Loucy (cell line): ENCODE data around the gene DBN1.
"Not testable (repeated sequence)": the region's sequence is repeated elsewhere in the genome, so short reads cannot be mapped to it uniquely, and the experiment has no call there.

ENCODE experiments used
- H2AFZ ChIP-seq: fragments of 200-600 bp; sonication (generic); 2 replicates; pipeline ENCODE4 v1.6.0; 2016; ENCODE audit warnings: antibody characterized with exemption, mild to moderate bottlenecking, low read length, moderate library complexity
- H3F3A ChIP-seq: fragments of 200-600 bp; 2 replicates; pipeline ENCODE4 v1.6.0; 2016; ENCODE audit warnings: antibody characterized with exemption, low read depth, mild to moderate bottlenecking
- H3K27me3 ChIP-seq: fragments of 200-600 bp; sonication (generic); 2 replicates; pipeline ENCODE4 v1.6.1; 2014; ENCODE audit warnings: low read length, mild to moderate bottlenecking; ENCODE audit not compliant: insufficient read depth, poor library complexity, severe bottlenecking
- H3K36me3 ChIP-seq: fragments of 200-600 bp; sonication (generic); 2 replicates; pipeline ENCODE4 v1.6.1; 2016; ENCODE audit warnings: low read length; ENCODE audit not compliant: insufficient read depth
- H3K4me1 ChIP-seq: fragments of 200-600 bp; sonication (generic); 2 replicates; pipeline ENCODE4 v1.5.1; 2014; ENCODE audit warnings: low read length, mild to moderate bottlenecking; ENCODE audit not compliant: insufficient read depth, poor library complexity, severe bottlenecking
- H3K4me2 ChIP-seq: fragments of 200-600 bp; sonication (generic); 2 replicates; pipeline ENCODE4 v1.6.0; 2014; ENCODE audit warnings: antibody characterized with exemption, low read length, low read depth, mild to moderate bottlenecking; ENCODE audit not compliant: poor library complexity, severe bottlenecking
- H3K4me3 ChIP-seq: fragments of 200-600 bp; sonication (generic); 2 replicates; pipeline ENCODE4 v1.5.1; 2014; ENCODE audit warnings: low read length, mild to moderate bottlenecking, mixed read lengths; ENCODE audit not compliant: poor library complexity, severe bottlenecking
- H3K79me2 ChIP-seq: fragments of 200-600 bp; sonication (generic); 2 replicates; pipeline ENCODE4 v1.6.1; 2014; ENCODE audit warnings: low read length; ENCODE audit not compliant: insufficient read depth
- H3K9ac ChIP-seq: fragments of 200-600 bp; sonication (generic); 2 replicates; pipeline ENCODE4 v1.6.0; 2014; ENCODE audit warnings: mild to moderate bottlenecking, low read depth, low read length, moderate library complexity; ENCODE audit not compliant: poor library complexity, severe bottlenecking
- H3K9me2 ChIP-seq: fragments of 200-600 bp; sonication (generic); replicated peaks from 2 replicates; pipeline ENCODE4 v1.6.1; 2016; ENCODE audit warnings: low read depth, low read length, mixed read lengths
- H3K9me3 ChIP-seq: fragments of 200-600 bp; sonication (generic); 2 replicates; pipeline ENCODE4 v1.6.1; 2014; ENCODE audit warnings: mild to moderate bottlenecking, antibody characterized with exemption, low read length, low read depth; ENCODE audit not compliant: insufficient read depth
- H4K20me1 ChIP-seq: fragments of 200-600 bp; sonication (generic); 2 replicates; pipeline ENCODE4 v1.6.0; 2014; ENCODE audit warnings: antibody characterized with exemption, low read length, mild to moderate bottlenecking; ENCODE audit not compliant: insufficient read depth, poor library complexity, severe bottlenecking
- EZH2phosphoT487 ChIP-seq: fragments of 200-600 bp; IDR thresholded peaks from 2 replicates; pipeline ENCODE4 v1.6.1; 2018; ENCODE audit warnings: antibody characterized with exemption, mild to moderate bottlenecking, moderate library complexity, borderline replicate concordance
- TF ChIP-seq, protein P1 (sequence below): fragments of 200-600 bp; sonication (generic); conservative IDR thresholded peaks from 2 replicates; pipeline ENCODE4 v1.5.1; 2014; ENCODE audit warnings: mild to moderate bottlenecking, antibody characterized with exemption, low read length

DBN1 gene

DNA sequence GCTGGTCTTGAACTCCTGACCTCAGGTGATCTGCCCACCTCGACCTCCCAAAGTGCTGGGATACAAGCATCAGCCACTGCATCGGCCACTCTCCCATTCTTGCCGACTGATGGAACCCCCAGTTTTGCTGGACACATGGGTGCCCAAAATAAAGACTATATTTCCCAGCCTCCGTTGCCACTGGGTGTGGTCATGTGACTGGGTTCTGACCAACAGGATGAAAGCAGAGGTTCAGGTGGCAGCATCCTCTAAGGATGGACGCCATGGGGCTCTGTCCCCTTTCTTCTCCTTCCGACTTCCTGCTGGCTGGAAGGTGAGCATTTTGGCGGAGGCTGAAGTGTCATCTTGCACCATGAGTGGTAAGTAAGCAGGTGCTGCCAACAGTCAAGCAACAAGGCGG is 13.7 kb upstream of the DBN1 start:
- no peaks in the 10 kb centered on the region for H3K9me3 ChIP-seq
- H2AFZ ChIP-seq: no peak overlapping the region
- no peaks in the 10 kb centered on the region for H3K9me2 ChIP-seq
- H3K4me2 ChIP-seq: no peak overlapping the region
- H3K27me3 ChIP-seq: no peaks in the 10 kb centered on the region
- peaks cover 4% of the 10 kb centered on the region; the same call in 1 of the 2 replicates for H3K36me3 ChIP-seq
- no peak for TF ChIP-seq EZH2phosphoT487
- TF ChIP-seq, protein P1, sequence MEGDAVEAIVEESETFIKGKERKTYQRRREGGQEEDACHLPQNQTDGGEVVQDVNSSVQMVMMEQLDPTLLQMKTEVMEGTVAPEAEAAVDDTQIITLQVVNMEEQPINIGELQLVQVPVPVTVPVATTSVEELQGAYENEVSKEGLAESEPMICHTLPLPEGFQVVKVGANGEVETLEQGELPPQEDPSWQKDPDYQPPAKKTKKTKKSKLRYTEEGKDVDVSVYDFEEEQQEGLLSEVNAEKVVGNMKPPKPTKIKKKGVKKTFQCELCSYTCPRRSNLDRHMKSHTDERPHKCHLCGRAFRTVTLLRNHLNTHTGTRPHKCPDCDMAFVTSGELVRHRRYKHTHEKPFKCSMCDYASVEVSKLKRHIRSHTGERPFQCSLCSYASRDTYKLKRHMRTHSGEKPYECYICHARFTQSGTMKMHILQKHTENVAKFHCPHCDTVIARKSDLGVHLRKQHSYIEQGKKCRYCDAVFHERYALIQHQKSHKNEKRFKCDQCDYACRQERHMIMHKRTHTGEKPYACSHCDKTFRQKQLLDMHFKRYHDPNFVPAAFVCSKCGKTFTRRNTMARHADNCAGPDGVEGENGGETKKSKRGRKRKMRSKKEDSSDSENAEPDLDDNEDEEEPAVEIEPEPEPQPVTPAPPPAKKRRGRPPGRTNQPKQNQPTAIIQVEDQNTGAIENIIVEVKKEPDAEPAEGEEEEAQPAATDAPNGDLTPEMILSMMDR: no peak
- no peak overlapping the region for H3K4me3 ChIP-seq
- H3K79me2 ChIP-seq: no peaks in the 10 kb centered on the region
- H3F3A ChIP-seq: no peaks in the 10 kb centered on the region
- H4K20me1 ChIP-seq: peaks cover 4% of the 10 kb centered on the region
- no peaks in the 10 kb centered on the region for H3K4me1 ChIP-seq
- H3K9ac ChIP-seq: no peak overlapping the region

DNA sequence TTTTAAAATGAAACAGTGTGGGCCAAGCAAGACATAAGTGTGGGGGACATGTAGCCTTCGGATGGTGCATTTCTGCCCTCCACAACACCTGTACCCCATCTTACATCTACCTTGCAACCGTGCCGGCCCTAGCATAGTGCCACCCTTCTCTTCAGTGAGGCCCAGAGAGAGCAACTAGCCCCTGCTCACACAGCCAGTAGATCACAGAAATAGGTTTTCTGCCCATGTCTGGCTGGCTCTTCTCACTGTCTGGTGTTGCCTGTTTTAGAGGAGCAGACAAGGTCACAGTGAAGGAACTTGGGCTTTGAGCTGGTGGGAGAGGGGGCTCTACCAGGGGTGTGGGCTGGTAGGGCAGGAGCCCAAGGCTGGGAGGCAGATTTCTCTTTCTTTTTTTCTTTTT is 12.8 kb upstream of the DBN1 start:
- H3K79me2 ChIP-seq: no peaks in the 10 kb centered on the region
- H3K4me3 ChIP-seq: no peak overlapping the region
- TF ChIP-seq, protein P1: no peak
- no peak for TF ChIP-seq EZH2phosphoT487
- H3K9me3 ChIP-seq: no peaks in the 10 kb centered on the region
- peaks cover 4% of the 10 kb centered on the region; the same call in 1 of the 2 replicates for H3K36me3 ChIP-seq
- H3K9ac ChIP-seq: no peak overlapping the region
- no peaks in the 10 kb centered on the region for H3K9me2 ChIP-seq
- no peaks in the 10 kb centered on the region for H3K27me3 ChIP-seq
- no peak overlapping the region for H2AFZ ChIP-seq
- peaks cover 4% of the 10 kb centered on the region for H4K20me1 ChIP-seq
- H3F3A ChIP-seq: no peaks in the 10 kb centered on the region
- no peaks in the 10 kb centered on the region for H3K4me1 ChIP-seq
- H3K4me2 ChIP-seq: no peak overlapping the region

DNA sequence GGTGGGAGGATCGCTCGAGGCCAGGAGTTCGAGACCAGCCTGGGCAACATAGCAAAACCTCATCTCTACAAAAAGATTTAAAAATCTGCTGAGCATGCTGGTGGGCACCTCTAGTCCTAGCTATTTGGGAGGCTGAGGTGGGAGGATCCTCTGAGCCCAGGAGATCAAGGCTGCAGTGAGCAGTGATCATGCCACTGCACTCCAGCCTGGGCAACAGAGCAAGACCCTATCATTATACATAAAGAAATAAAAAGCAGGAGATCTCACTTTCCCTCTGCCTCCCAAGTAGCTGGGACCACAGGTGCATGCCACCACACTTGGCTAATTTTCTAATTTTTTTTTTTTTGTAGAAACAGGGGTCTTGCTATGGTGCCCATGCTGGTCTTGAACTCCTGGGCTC is 12.3 kb upstream of the DBN1 start:
- H3K4me2 ChIP-seq, H3K9me2 ChIP-seq, H4K20me1 ChIP-seq, H3K27me3 ChIP-seq, H3K4me3 ChIP-seq, H2AFZ ChIP-seq, H3K9me3 ChIP-seq, H3K36me3 ChIP-seq, H3K4me1 ChIP-seq, H3K9ac ChIP-seq, H3K79me2 ChIP-seq, H3F3A ChIP-seq: not testable (repeated sequence)

DNA sequence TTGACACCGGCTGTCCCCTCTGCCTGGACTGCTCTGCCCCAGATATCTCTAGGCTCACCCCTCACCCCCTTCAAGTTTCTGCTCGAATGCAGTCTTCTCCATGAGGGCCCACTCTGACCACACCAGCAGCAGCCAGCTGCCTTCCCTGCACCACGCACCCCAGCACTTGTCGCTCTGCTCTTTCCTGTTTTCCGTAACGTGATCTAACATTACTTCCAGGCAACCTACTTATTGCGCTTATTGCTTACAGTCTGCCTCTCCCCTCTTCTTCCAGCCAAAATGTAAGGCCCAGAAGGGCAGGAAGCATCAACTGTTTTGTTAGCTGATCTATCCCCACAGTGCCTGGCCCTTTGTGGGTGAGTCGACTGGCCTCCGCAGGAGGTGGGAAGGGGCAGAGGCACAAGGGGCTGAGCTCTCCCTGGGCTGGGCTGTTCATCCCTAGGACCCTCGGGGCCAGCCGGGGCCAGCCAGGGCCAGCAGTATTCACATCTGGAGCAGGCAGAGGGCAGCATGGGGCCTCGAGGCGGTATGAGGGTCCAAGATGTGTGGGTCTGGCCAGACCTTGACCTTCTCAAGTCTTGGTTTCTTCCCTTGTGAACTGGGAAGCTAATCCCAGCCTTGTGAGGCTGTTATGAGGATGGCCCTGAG is 11.6 kb upstream of the DBN1 start:
- TF ChIP-seq, protein P1: no peak
- no peak for TF ChIP-seq EZH2phosphoT487
- no peaks in the 10 kb centered on the region for H3K79me2 ChIP-seq
- H3K9ac ChIP-seq: no peak overlapping the region
- H4K20me1 ChIP-seq: no peaks in the 10 kb centered on the region
- H2AFZ ChIP-seq: no peak overlapping the region
- no peaks in the 10 kb centered on the region for H3K4me1 ChIP-seq
- no peaks in the 10 kb centered on the region for H3K9me2 ChIP-seq
- no peak overlapping the region for H3K4me3 ChIP-seq
- no peaks in the 10 kb centered on the region for H3K27me3 ChIP-seq
- H3K36me3 ChIP-seq: peaks cover 4% of the 10 kb centered on the region; the same call in 1 of the 2 replicates
- no peak overlapping the region for H3K4me2 ChIP-seq
- H3F3A ChIP-seq: no peaks in the 10 kb centered on the region
- no peaks in the 10 kb centered on the region for H3K9me3 ChIP-seq
